WTC11 (cell line): ENCODE measurements around the gene ASPM. TPM values are rescaled to one million over a fixed set of nuclear protein-coding genes. Genes with fewer than 3 reads are reported as not detected.

ENCODE experiments used
- ATAC-seq: fragments of 200-7000 bp; cut with Tn5 transposase; 2 replicates; pipeline ENCODE4 v1.10.0; 2021; ENCODE audit warnings: mild to moderate bottlenecking, moderate library complexity
- CTCF ChIA-PET: fragments of 300-600 bp; sonication (Branson Sonifier 250); formaldehyde crosslinking; loops from one replicate; lab custom pipeline; 2021; ENCODE audit warnings: antibody characterized with exemption; lab: Charles Lee
- POLR2A ChIA-PET: fragments of 350-600 bp; sonication (Branson Sonifier 250); formaldehyde crosslinking; loops from one replicate; lab custom pipeline; 2021; ENCODE audit warnings: antibody characterized with exemption; lab: Charles Lee
- DNase-seq: peaks from one replicate; pipeline ENCODE4 v3.0.0; 2021; ENCODE audit warnings: low spot score
- H3K27ac Mint-ChIP-seq: 2 replicates; pipeline ENCODE4 v1.8.0; 2021; ENCODE audit warnings: mixed read lengths
- H3K27me3 Mint-ChIP-seq: 2 replicates; pipeline ENCODE4 v1.8.0; 2021; ENCODE audit warnings: low read depth, mild to moderate bottlenecking, moderate library complexity, mixed read lengths
- H3K36me3 Mint-ChIP-seq: 2 replicates; pipeline ENCODE4 v1.8.0; 2021; ENCODE audit warnings: mixed read lengths
- H3K4me1 Mint-ChIP-seq: 2 replicates; pipeline ENCODE4 v1.8.0; 2022; ENCODE audit warnings: mixed read lengths
- H3K4me3 Mint-ChIP-seq: 2 replicates; pipeline ENCODE4 v1.8.0; 2021; ENCODE audit warnings: mild to moderate bottlenecking, moderate library complexity, mixed read lengths
- H3K9me3 Mint-ChIP-seq: 2 replicates; pipeline ENCODE4 v1.8.0; 2021; ENCODE audit warnings: mixed read lengths
- ESRRA ChIP-seq: sonication (generic); formaldehyde crosslinking; IDR thresholded peaks from 2 replicates; pipeline ENCODE4 v1.8.1; 2022; ENCODE audit warnings: mild to moderate bottlenecking, missing genetic modification reagents, borderline replicate concordance
- FOXK1 ChIP-seq: sonication (generic); formaldehyde crosslinking; IDR thresholded peaks from 2 replicates; pipeline ENCODE4 v1.8.0; 2022; ENCODE audit warnings: mild to moderate bottlenecking, moderate library complexity, missing genetic modification reagents
- FOXP1 ChIP-seq: sonication (generic); formaldehyde crosslinking; IDR thresholded peaks from 2 replicates; pipeline ENCODE4 v1.8.0; 2022; ENCODE audit warnings: missing genetic modification reagents, mild to moderate bottlenecking, moderate library complexity, borderline replicate concordance
- HMGXB4 ChIP-seq: sonication (generic); formaldehyde crosslinking; IDR thresholded peaks from 2 replicates; pipeline ENCODE4 v1.8.1; 2023; ENCODE audit warnings: mild to moderate bottlenecking, moderate library complexity, missing genetic modification reagents
- MYBL2 ChIP-seq: sonication (generic); formaldehyde crosslinking; IDR thresholded peaks from 2 replicates; pipeline ENCODE4 v1.8.1; 2023; ENCODE audit warnings: mild to moderate bottlenecking, moderate library complexity, missing genetic modification reagents
- NFATC4 ChIP-seq: fragments of 250-450 bp; sonication (Bioruptor Pico); IDR thresholded peaks from 2 replicates; pipeline ENCODE4 v1.9.0; 2021; ENCODE audit warnings: mild to moderate bottlenecking
- NR1H2 ChIP-seq: sonication (generic); formaldehyde crosslinking; IDR thresholded peaks from 2 replicates; pipeline ENCODE4 v1.9.0; 2021; ENCODE audit warnings: mild to moderate bottlenecking, moderate library complexity, missing genetic modification reagents
- RORB ChIP-seq: fragments of 250-450 bp; sonication (Bioruptor Pico); IDR thresholded peaks from 2 replicates; pipeline ENCODE4 v1.9.0; 2021; ENCODE audit warnings: mild to moderate bottlenecking
- SMAD3 ChIP-seq: sonication (generic); formaldehyde crosslinking; IDR thresholded peaks from 2 replicates; pipeline ENCODE4 v1.8.0; 2022; ENCODE audit warnings: missing genetic modification reagents, mild to moderate bottlenecking, borderline replicate concordance
- SMAD4 ChIP-seq: sonication (generic); formaldehyde crosslinking; IDR thresholded peaks from 2 replicates; pipeline ENCODE4 v1.8.0; 2022; ENCODE audit warnings: mild to moderate bottlenecking, missing genetic modification reagents
- TCF7 ChIP-seq: sonication (generic); formaldehyde crosslinking; IDR thresholded peaks from 2 replicates; pipeline ENCODE4 v1.8.0; 2022; ENCODE audit warnings: mild to moderate bottlenecking, low read depth, missing genetic modification reagents, moderate library complexity
- TEAD1 ChIP-seq: sonication (generic); formaldehyde crosslinking; IDR thresholded peaks from 2 replicates; pipeline ENCODE4 v1.8.0; 2022; ENCODE audit warnings: mild to moderate bottlenecking, missing genetic modification reagents
- TP53 ChIP-seq: sonication (generic); formaldehyde crosslinking; IDR thresholded peaks from 2 replicates; pipeline ENCODE4 v1.8.1; 2023; ENCODE audit warnings: mild to moderate bottlenecking, missing genetic modification reagents
- ZBTB21 ChIP-seq: sonication (generic); formaldehyde crosslinking; IDR thresholded peaks from 2 replicates; pipeline ENCODE4 v1.8.1; 2023; ENCODE audit warnings: mild to moderate bottlenecking, missing genetic modification reagents, borderline replicate concordance
- ZNF671 ChIP-seq: fragments of 250-450 bp; sonication (Bioruptor Pico); IDR thresholded peaks from 2 replicates; pipeline ENCODE4 v1.8.0; 2021; ENCODE audit warnings: mild to moderate bottlenecking
- total RNA-seq: library from RNA; stranded (reverse); gene quantifications from 3 replicates; pipeline ENCODE4 v1.2.3, GENCODE V29; 2021
- TF ChIP-seq, protein P1 (sequence below): fragments of 250-450 bp; sonication (Bioruptor Pico); conservative IDR thresholded peaks from 2 replicates; pipeline ENCODE4 v1.9.0; 2021; ENCODE audit warnings: mild to moderate bottlenecking
- TF ChIP-seq, protein P2 (sequence below): sonication (generic); formaldehyde crosslinking; IDR thresholded peaks from 2 replicates; pipeline ENCODE4 v1.8.0; 2022; ENCODE audit warnings: mild to moderate bottlenecking, missing genetic modification reagents
- TF ChIP-seq, protein P3 (sequence below): sonication (generic); formaldehyde crosslinking; IDR thresholded peaks from 2 replicates; pipeline ENCODE4 v1.8.1; 2023; ENCODE audit warnings: mild to moderate bottlenecking, missing genetic modification reagents, moderate library complexity
- TF ChIP-seq, protein P4 (sequence below): fragments of 250-450 bp; sonication (Bioruptor Pico); IDR thresholded peaks from 2 replicates; pipeline ENCODE4 v1.9.0; 2021; ENCODE audit warnings: mild to moderate bottlenecking
- TF ChIP-seq, protein P5 (sequence below): sonication (generic); formaldehyde crosslinking; IDR thresholded peaks from 2 replicates; pipeline ENCODE4 v1.8.0; 2022; ENCODE audit warnings: mild to moderate bottlenecking, missing genetic modification reagents

The ASPM gene
- total RNA-seq, 1 experiment from 2014 or later = 44.5 TPM

DNA sequence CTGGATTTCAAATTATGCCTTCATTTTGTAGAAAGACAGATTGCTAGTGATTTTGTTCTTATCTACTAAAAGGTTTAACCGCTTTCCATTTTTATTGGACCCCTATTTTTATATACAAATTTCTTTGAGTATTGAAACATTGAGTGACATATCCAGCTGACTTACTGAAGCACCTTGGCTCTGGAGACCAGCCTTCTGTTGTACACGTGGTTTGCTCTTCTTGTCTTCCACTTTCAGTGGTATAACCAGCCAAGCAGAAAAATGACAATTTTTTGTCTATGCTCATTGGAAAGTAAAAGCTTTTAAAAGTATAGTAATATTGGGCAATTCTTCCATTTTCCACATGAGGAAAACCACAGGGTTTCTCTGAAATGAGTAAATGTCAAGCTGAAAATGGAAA, 83.8 kb downstream of the ASPM start:
- ChIA-PET POLR2A (no interaction called here), CTCF (interaction anchor here (1.1 kb wide), 1 partner anchor 339 kb away, joined by 3 read pairs; no protein-coding TSS in a partner anchor)
- ATAC-seq (no peak), DNase-seq (no peak)
- no peaks in the 10 kb centered on the region for H3K27me3 Mint-ChIP-seq
- no peak overlapping the region for H3K4me3 Mint-ChIP-seq
- no peaks in the 10 kb centered on the region for H3K36me3 Mint-ChIP-seq
- H3K4me1 Mint-ChIP-seq = no peaks in the 10 kb centered on the region
- H3K27ac Mint-ChIP-seq = no peak overlapping the region
- TF ChIP-seq MYBL2 (no peak), TP53 (CRISPR knock-in tag) (no peak)
- no peaks in the 10 kb centered on the region for H3K9me3 Mint-ChIP-seq

- no peak for ATAC-seq
- CTCF ChIA-PET = no interaction called here
- no peak for DNase-seq
Measured at GRCh38 chr1:197049100-197049499, 97.4 kb downstream of the ASPM start.

GRCh38 chr1:197042676-197043341, 103.7 kb downstream of the ASPM start:
- ChIA-PET CTCF (no interaction called here), POLR2A (no interaction called here)
- TF ChIP-seq ZBTB21 (CRISPR knock-in tag) (no peak), ESRRA (CRISPR knock-in tag) (no peak), FOXP1 (CRISPR knock-in tag) (no peak), ZNF671 (CRISPR knock-in tag) (no peak), HMGXB4 (CRISPR knock-in tag) (no peak), SMAD3 (CRISPR knock-in tag) (no peak)
- TF ChIP-seq, protein P1, sequence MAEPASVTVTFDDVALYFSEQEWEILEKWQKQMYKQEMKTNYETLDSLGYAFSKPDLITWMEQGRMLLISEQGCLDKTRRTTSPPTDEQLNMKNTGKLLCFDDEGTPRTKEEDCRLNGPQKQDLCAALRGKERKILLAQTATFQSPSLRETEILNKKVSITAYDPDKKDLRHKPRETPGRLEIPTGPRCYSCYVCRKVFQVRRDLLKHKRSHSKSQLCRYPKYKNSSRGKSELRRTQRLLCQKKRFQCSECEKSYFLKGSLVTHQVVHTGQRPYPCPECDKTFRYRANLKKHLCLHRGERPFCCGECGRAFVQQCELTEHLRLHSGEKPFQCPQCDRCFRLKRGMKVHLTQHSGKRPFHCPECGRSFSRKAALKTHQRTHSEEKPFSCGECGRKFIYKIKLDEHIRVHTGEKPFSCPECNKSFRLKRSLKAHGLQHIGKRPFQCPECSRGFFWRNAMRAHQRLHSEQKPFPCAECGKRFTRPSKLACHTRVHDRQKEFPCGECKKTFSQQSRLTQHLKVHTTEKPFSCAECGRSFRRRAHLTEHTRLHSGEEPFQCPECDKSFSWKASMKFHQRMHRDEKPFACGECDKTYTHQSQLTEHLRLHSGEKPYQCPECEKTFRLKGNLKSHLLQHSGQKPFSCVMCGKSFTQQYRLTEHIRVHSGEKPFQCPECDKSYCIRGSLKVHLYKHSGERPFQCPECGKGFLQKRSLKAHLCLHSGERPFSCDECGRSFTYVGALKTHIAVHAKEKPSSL (CRISPR knock-in tag) = no peak
- TF ChIP-seq, protein P2, sequence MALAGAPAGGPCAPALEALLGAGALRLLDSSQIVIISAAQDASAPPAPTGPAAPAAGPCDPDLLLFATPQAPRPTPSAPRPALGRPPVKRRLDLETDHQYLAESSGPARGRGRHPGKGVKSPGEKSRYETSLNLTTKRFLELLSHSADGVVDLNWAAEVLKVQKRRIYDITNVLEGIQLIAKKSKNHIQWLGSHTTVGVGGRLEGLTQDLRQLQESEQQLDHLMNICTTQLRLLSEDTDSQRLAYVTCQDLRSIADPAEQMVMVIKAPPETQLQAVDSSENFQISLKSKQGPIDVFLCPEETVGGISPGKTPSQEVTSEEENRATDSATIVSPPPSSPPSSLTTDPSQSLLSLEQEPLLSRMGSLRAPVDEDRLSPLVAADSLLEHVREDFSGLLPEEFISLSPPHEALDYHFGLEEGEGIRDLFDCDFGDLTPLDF (CRISPR knock-in tag) = no peak
- H3K9me3 Mint-ChIP-seq = 0 out of 2 replicates have a peak, but pooled peaks cover 3% of the 10 kb centered on the region
- H3K4me3 Mint-ChIP-seq = no peak overlapping the region
- no peak overlapping the region for H3K27ac Mint-ChIP-seq
- ATAC-seq (no peak), DNase-seq (no peak)
- H3K36me3 Mint-ChIP-seq = no peaks in the 10 kb centered on the region
- no peaks in the 10 kb centered on the region for H3K4me1 Mint-ChIP-seq
- no peaks in the 10 kb centered on the region for H3K27me3 Mint-ChIP-seq

More at GRCh38 chr1:197049100-197049499, 97.4 kb downstream of the ASPM start:
- Mint-ChIP-seq H3K9me3 (peaks cover 11% of the 10 kb centered on the region), H3K27ac (no peak overlapping the region), H3K4me3 (no peak overlapping the region), H3K4me1 (no peaks in the 10 kb centered on the region), H3K36me3 (no peaks in the 10 kb centered on the region), H3K27me3 (no peaks in the 10 kb centered on the region)
- TF ChIP-seq RORB (CRISPR knock-in tag) = no peak
- TF ChIP-seq, protein P3, sequence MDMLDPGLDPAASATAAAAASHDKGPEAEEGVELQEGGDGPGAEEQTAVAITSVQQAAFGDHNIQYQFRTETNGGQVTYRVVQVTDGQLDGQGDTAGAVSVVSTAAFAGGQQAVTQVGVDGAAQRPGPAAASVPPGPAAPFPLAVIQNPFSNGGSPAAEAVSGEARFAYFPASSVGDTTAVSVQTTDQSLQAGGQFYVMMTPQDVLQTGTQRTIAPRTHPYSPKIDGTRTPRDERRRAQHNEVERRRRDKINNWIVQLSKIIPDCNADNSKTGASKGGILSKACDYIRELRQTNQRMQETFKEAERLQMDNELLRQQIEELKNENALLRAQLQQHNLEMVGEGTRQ (CRISPR knock-in tag) = no peak
- TF ChIP-seq TCF7 (CRISPR knock-in tag) = no peak
- no peak for TF ChIP-seq ZNF671 (CRISPR knock-in tag)
- TF ChIP-seq TEAD1 (CRISPR knock-in tag) = no peak
- no peak for TF ChIP-seq NR1H2
- no peak for TF ChIP-seq SMAD4
- TF ChIP-seq, protein P4, sequence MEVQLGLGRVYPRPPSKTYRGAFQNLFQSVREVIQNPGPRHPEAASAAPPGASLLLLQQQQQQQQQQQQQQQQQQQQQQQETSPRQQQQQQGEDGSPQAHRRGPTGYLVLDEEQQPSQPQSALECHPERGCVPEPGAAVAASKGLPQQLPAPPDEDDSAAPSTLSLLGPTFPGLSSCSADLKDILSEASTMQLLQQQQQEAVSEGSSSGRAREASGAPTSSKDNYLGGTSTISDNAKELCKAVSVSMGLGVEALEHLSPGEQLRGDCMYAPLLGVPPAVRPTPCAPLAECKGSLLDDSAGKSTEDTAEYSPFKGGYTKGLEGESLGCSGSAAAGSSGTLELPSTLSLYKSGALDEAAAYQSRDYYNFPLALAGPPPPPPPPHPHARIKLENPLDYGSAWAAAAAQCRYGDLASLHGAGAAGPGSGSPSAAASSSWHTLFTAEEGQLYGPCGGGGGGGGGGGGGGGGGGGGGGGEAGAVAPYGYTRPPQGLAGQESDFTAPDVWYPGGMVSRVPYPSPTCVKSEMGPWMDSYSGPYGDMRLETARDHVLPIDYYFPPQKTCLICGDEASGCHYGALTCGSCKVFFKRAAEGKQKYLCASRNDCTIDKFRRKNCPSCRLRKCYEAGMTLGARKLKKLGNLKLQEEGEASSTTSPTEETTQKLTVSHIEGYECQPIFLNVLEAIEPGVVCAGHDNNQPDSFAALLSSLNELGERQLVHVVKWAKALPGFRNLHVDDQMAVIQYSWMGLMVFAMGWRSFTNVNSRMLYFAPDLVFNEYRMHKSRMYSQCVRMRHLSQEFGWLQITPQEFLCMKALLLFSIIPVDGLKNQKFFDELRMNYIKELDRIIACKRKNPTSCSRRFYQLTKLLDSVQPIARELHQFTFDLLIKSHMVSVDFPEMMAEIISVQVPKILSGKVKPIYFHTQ (CRISPR knock-in tag) = no peak
- TF ChIP-seq, protein P5, sequence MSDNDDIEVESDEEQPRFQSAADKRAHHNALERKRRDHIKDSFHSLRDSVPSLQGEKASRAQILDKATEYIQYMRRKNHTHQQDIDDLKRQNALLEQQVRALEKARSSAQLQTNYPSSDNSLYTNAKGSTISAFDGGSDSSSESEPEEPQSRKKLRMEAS (CRISPR knock-in tag) = no peak
- no peak for TF ChIP-seq FOXK1 (CRISPR knock-in tag)
- TF ChIP-seq NFATC4 (CRISPR knock-in tag) = no peak
- TF ChIP-seq, protein P2 (CRISPR knock-in tag) = no peak
- POLR2A ChIA-PET = no interaction called here
